D721Med (cell line): Measurements from ENCODE around the gene PPP1R12A.

Experiments
- DNase-seq: peaks from one replicate; pipeline ENCODE4 v3.0.0; 2011; ENCODE audit warnings: low spot score; ENCODE audit not compliant: insufficient read length
- FAIRE-seq: peaks from 2 replicates; lab custom pipeline; 2011; peaks lifted over from hg19 to GRCh38; lab: Jason Lieb, UNC
- TF ChIP-seq, protein P1 (sequence below): IDR thresholded peaks from 2 replicates; pipeline ENCODE4 v1.5.1; 2012; ENCODE audit warnings: mild to moderate bottlenecking, control low read depth; ENCODE audit not compliant: insufficient read depth; ENCODE audit errors: missing control alignments

PPP1R12A gene

DNA sequence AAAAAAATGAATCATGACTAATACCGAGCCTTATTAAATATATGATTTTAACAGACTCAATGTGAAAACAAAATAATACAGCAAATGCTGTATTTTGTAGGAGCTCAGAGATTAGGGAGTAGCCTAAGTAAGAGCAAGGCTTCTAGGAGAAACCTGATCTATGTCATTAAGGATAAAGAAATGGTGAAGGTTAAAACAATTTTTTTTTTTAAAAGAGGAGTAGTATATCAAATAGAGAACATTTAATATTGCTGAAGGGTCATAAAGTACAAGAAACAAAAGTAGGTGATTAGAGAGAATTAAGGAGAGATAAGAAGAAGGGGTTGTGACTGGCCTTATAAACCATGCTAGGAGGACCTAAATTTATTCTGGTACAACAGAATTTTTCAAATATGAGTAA is 39.1 kb downstream of the PPP1R12A start:
- FAIRE-seq (no peak), DNase-seq (no peak)
- TF ChIP-seq, protein P1, sequence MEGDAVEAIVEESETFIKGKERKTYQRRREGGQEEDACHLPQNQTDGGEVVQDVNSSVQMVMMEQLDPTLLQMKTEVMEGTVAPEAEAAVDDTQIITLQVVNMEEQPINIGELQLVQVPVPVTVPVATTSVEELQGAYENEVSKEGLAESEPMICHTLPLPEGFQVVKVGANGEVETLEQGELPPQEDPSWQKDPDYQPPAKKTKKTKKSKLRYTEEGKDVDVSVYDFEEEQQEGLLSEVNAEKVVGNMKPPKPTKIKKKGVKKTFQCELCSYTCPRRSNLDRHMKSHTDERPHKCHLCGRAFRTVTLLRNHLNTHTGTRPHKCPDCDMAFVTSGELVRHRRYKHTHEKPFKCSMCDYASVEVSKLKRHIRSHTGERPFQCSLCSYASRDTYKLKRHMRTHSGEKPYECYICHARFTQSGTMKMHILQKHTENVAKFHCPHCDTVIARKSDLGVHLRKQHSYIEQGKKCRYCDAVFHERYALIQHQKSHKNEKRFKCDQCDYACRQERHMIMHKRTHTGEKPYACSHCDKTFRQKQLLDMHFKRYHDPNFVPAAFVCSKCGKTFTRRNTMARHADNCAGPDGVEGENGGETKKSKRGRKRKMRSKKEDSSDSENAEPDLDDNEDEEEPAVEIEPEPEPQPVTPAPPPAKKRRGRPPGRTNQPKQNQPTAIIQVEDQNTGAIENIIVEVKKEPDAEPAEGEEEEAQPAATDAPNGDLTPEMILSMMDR, result no peak

DNA sequence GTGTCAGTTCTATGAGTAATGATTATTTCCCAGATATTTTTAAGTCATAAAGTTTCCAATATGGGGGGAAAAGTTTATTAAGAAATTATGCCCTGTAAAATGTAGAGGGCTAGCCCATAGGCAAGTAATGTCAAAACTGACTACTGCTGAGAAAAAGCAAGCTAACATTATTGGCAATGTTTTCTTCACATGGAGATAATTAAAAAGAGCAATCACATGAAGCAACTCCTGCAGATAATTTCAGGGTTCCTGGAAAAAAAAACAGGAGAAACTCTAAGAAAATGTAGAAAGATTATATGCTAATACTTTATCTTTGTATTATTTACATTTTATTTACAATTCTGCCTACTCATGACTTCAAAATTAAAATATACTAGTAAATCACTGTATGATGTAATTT is 39.8 kb downstream of the PPP1R12A start:
- DNase-seq (no peak), FAIRE-seq (no peak)
- TF ChIP-seq, protein P1, result no peak

DNA sequence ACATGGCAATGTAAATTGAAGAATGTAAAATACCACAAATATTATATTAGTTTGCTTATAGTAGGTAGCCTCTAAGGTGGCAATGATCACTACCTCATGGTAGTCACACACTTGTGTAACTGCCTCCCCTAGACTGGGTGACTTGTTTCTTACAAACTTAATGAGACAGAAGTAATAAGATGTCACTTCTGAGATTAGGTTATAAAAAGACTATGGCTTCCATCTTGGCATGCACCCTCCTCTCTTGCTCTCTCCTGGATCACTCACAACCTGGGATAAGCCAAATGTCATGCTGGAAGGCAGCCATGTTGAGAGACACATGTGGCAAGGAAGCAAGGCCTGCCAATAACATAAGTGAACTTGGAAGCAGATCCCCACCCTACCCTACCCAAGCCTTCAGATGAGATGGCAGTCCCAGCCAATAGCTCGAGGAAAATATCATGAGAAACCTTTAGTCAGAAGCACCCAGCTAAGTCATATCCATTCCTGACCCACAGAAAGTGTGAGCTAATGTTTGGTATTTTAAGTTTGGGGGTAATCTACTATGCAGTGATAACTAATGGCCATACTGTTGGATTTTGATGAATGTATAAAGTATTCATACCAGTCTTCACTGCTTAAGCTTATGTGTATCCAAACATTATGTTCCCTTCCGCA is 43.3 kb downstream of the PPP1R12A start:
- FAIRE-seq (no peak), DNase-seq (no peak)
- TF ChIP-seq, protein P1, result no peak

DNA sequence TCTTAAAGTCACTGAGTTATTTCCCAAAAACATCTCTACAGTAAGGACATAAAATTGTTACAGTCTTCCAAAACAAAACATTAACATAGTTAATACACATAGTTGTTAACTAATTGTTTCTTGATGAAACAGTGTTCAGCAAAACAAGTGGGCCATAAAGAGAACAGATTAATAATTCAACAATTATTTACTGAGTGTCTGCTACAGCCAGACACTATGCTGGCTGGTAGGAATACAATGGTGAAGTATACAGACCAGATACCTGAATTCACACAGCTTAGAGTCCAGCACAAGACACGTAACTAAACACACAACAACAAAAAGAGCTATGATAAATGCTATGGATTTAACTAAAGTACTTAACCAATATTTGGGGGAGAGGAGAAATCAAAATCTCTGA is 47.0 kb downstream of the PPP1R12A start:
- DNase-seq, result no peak
- no peak for FAIRE-seq
- TF ChIP-seq, protein P1, result no peak

DNA sequence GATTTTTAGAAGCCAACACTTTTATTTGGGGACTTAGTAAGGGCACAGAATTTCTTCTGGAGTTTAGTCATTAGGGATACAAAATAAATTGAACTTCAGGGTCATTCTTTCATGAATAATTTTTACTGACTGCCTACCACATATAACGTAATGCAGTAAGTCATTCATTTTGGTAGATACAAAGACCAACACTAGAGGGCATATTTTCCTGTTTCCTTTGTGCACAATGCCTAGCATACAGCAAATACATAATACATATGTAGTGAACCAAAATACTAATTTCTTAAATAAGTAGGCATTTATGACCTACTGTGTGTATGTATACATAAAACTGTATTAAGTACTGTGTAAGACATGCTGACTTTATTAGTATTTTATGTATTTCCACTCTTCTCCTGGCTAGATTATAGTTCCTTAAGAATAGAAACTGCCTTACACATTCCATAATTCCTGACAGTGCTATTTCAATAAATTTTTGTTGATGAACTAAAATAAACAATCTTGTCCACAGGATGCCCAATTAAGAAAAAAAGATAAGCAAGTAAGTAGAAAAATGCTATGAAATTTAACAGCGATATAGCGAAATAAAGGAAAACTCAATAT is 47.9 kb downstream of the PPP1R12A start:
- TF ChIP-seq, protein P1, result peak; percentile 77
- FAIRE-seq, result peak; percentile 74
- DNase-seq, result no peak

DNA sequence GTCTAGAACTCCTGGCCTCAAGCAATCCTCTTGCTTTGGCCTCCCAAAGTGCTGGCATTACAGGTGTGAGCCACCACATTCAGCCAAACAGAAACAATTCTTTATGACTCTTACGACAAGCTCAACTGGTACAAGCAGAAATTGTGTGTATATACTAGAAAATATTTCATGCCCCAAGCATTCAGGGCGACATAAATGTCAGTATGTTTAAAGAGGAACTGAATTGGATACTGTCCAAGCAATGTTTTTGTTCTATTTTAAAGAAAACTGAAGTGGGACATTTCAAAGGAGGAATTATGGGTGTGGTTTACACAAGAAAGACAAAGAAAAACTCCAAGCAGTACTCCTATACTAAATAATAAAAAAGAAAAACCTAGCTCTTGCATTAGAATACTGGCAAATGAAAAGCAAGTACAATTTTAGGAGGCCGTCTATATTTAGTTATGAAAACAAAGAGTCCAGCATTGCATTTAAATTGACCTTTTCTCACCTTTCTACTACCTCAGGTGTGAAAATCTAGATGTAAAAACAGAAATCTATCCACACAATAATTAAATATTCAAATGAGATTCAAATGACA is 48.9 kb downstream of the PPP1R12A start:
- TF ChIP-seq, protein P1, result no peak
- no peak for DNase-seq
- FAIRE-seq, result no peak
